Endothelial cell of umbilical vein (primary cell): Measurements from ENCODE around the gene TMEM125.

Source experiments
- POLR2A ChIP-seq: IDR thresholded peaks from 2 replicates; pipeline ENCODE4 v1.6.1; 2012; ENCODE audit warnings: low read depth, mild to moderate bottlenecking, control low read depth, low read length
- POLR2AphosphoS5 ChIP-seq: IDR thresholded peaks from 2 replicates; pipeline ENCODE4 v1.6.1; 2012; ENCODE audit warnings: low read depth, mild to moderate bottlenecking, control low read depth, low read length, moderate library complexity; ENCODE audit not compliant: insufficient read depth

GRCh38 chr1:43282220-43283195, 12.7 kb downstream of the TMEM125 start:
- TF ChIP-seq POLR2A = no peak
- no peak for TF ChIP-seq POLR2AphosphoS5
